Sigmoid colon (tissue), 7 donors: ENCODE measurements around the gene SLC9A9. TPM values are rescaled to one million over a fixed set of nuclear protein-coding genes. Genes with fewer than 3 reads are reported as not detected.

Experiments used
- DNase-seq: peaks from one replicate; pipeline ENCODE4 v3.0.0-alpha.2; 2019
- H3K27ac ChIP-seq, 4 donors: fragments of 200-600 bp; sonication (generic); one replicate each; pipeline ENCODE4 v1.5.1; 2016 to 2019; ENCODE audit warnings: mild to moderate bottlenecking in 1 of 4
- H3K27me3 ChIP-seq, 3 donors: fragments of 200-600 bp; sonication (generic); one replicate each; pipeline ENCODE4 v1.5.1; 2019; ENCODE audit warnings: mild to moderate bottlenecking in 1 of 3
- H3K36me3 ChIP-seq, 4 donors: fragments of 200-600 bp; sonication (generic); one replicate each; pipeline ENCODE4 v1.5.1; 2016 to 2019
- H3K4me1 ChIP-seq, 4 donors: fragments of 200-600 bp; sonication (generic); one replicate each; pipeline ENCODE4 v1.5.1; 2017 to 2019
- H3K4me3 ChIP-seq, 4 donors: fragments of 200-600 bp; sonication (generic); one replicate each; pipeline ENCODE4 v1.5.1; 2017 to 2019; ENCODE audit warnings: mild to moderate bottlenecking in 2 of 4, moderate library complexity in 1 of 4
- H3K9me3 ChIP-seq, 4 donors: fragments of 200-600 bp in 3 of 4; sonication (generic) in 3 of 4; one replicate each; pipeline versions ENCODE4 v1.5.1 to v1.6.1; 2013 to 2019
- CTCF ChIP-seq, 4 experiments: fragments of 450-650 bp in 3 of 4; fragments of 200-600 bp in 1 of 4; IDR thresholded peaks; one replicate each; pipeline ENCODE4 v1.5.1; 2016 to 2019; ENCODE audit warnings: antibody characterized with exemption in 4 of 4, mild to moderate bottlenecking in 3 of 4, moderate library complexity in 2 of 4
- EP300 ChIP-seq, 4 donors: sonication (generic); formaldehyde crosslinking; IDR thresholded peaks; one replicate each; pipeline ENCODE4 v1.6.1; 2017; ENCODE audit warnings: antibody characterized with exemption in 4 of 4
- POLR2A ChIP-seq, 2 donors: fragments of 450-650 bp; IDR thresholded peaks; one replicate each; pipeline ENCODE4 v1.6.1; 2016; ENCODE audit warnings: antibody characterized with exemption in 2 of 2, mild to moderate bottlenecking in 2 of 2, moderate library complexity in 2 of 2
- POLR2AphosphoS5 ChIP-seq, 4 donors: sonication (generic); formaldehyde crosslinking; IDR thresholded peaks; one replicate each; pipeline ENCODE4 v1.6.1; 2017; ENCODE audit warnings: antibody characterized with exemption in 4 of 4
- WGBS, 2 donors: extraction: QIAGEN DNeasy Blood & Tissue Kit; methylation state at CpG; one replicate each; pipeline ENCODE4 v1.1.7; 2013; 5-methylcytosine and 5-hydroxymethylcytosine counted together
- intact Hi-C: fragments of 100-400 bp; cut with DNase I; formaldehyde crosslinking; loops from one replicate; pipeline ENCODE4 v1.15.1; 2023
- polyA plus RNA-seq, 3 donors: library from polyadenylated mRNA; stranded (reverse); fragments of 200-250 nt; gene quantifications; one replicate each; pipeline ENCODE4 v1.2.3, GENCODE V29; 2013
- total RNA-seq, 4 donors: library from RNA; depleted of rRNA; stranded (reverse); fragments of >200 nt; gene quantifications; one replicate each; pipeline ENCODE4 v1.1.0, GENCODE V29; 2016
- donor health status: healthy with polysubstance abuse.
- donor health status: Bipolar disorder and iron deficiency.
- donor health status: healthy.

The SLC9A9 gene
- total and polyA plus RNA-seq, 7 donors: 2.4 to 29.9 (median 18.9) TPM

GRCh38 chr3:143597774-143598652, 250.3 kb downstream of the SLC9A9 start:
- Histone ChIP-seq H3K27me3 (no peaks in the 10 kb centered on the region), H3K36me3 (no peaks in the 10 kb centered on the region), H3K27ac (no peak overlapping the region), H3K4me1 (no peaks in the 10 kb centered on the region), H3K4me3 (no peak overlapping the region), H3K9me3 (no peaks in the 10 kb centered on the region)
- no peak for DNase-seq
- intact Hi-C loops: no loop called here
- 79 to 92% methylated on average over 17 of the region's 17 CpGs for WGBS, 2 donors
- TF ChIP-seq EP300 (IDR thresholded peaks at IDR 0.05): no peak
- TF ChIP-seq POLR2A (IDR thresholded peaks at IDR 0.05): no peak
- no peak for TF ChIP-seq POLR2AphosphoS5 (IDR thresholded peaks at IDR 0.05)
- no peak for TF ChIP-seq CTCF (IDR thresholded peaks at IDR 0.05)

DNA sequence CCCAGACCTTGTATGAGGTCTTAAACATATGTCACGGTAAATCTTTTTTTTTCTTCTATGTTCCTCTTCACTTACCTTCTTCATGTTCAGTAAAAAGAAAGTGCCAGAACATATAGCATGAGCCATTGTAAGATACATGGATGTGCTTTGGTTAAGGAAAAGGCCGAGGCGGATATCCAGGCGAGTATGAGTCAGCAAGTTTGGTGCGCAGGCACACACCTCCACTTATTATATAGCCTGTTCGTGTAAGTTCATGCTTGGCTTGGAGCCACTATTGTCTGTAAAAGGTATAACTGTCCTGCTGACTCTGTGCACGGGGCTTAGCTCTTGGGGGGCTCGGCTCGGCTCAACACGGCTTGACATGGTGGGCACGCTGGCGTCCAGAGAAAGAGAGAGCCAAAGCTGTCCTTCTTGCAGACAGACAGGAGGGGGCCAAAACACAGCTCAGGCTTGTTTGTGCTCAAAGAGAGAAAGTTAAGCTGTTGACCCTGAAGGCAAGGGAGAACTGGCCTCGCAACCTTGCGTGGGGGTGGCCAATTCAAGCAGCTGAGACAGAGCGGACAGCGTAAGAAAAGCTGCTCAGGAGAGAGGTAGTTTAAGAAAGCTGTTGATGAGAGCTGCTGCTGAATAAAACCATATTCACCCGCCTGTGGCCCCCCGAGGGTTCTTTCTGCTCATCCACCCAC, 251.2 kb downstream of the SLC9A9 start:
- no peaks in the 10 kb centered on the region for H3K4me1 ChIP-seq
- 77 to 91% methylated on average over 18 of the region's 18 CpGs for WGBS, 2 donors
- H3K36me3 ChIP-seq: no peaks in the 10 kb centered on the region
- H3K4me3 ChIP-seq: no peak overlapping the region
- no peak for DNase-seq
- intact Hi-C loops: no loop called here
- no peaks in the 10 kb centered on the region for H3K9me3 ChIP-seq
- no peak for TF ChIP-seq POLR2A (IDR thresholded peaks at IDR 0.05)
- no peaks in the 10 kb centered on the region for H3K27me3 ChIP-seq
- H3K27ac ChIP-seq: no peak overlapping the region

DNA sequence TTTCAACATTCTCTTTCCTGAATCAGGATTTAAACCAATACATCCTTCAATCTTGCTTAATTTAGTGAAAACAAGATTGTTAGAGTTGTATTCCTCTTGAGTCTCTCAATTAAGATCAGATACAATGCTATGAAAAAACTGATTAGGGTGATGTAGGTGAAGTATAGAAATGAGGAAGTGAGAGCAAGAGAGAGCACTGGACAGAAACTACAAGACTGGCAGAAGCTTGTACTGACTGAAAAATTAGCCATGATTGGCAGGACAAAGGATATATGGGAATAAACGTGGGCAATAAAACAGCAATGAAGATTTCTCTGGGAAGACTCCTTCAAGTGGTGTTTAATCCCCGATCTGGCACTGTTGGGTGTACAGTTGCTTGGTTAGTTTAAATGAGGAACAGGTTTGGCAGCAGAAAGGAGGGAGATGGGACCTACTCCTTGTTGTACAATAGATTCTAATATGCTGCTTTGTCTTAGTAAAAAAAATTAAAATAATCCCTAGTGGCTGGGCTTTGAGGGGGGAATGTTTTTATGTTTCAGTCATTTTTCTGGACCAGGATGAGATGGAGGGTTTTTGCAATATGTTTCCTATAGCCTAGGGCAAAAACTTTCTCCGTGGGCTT, 252.7 kb downstream of the SLC9A9 start:
- Histone ChIP-seq H3K36me3 (no peaks in the 10 kb centered on the region), H3K9me3 (no peaks in the 10 kb centered on the region), H3K4me3 (no peak overlapping the region), H3K4me1 (no peaks in the 10 kb centered on the region), H3K27me3 (no peaks in the 10 kb centered on the region), H3K27ac (no peak overlapping the region)
- WGBS, 2 donors: 48 to 59% methylated on average over 3 of the region's 3 CpGs
- intact Hi-C loops: no loop called here
- TF ChIP-seq POLR2AphosphoS5 (IDR thresholded peaks at IDR 0.05): no peak
- TF ChIP-seq CTCF (IDR thresholded peaks at IDR 0.05): no peak
- no peak for TF ChIP-seq POLR2A (IDR thresholded peaks at IDR 0.05)
- TF ChIP-seq EP300 (IDR thresholded peaks at IDR 0.05): no peak
- DNase-seq: no peak

- Histone ChIP-seq H3K9me3 (no peaks in the 10 kb centered on the region), H3K4me3 (no peak overlapping the region), H3K27me3 (no peaks in the 10 kb centered on the region), H3K36me3 (no peaks in the 10 kb centered on the region), H3K27ac (no peak overlapping the region), H3K4me1 (no peaks in the 10 kb centered on the region)
- 17 to 62% methylated on average over 3 of the region's 3 CpGs for WGBS, 2 donors
- TF ChIP-seq CTCF (IDR thresholded peaks at IDR 0.05): no peak
- no peak for TF ChIP-seq EP300 (IDR thresholded peaks at IDR 0.05)
- no peak for TF ChIP-seq POLR2A (IDR thresholded peaks at IDR 0.05)
- no peak for TF ChIP-seq POLR2AphosphoS5 (IDR thresholded peaks at IDR 0.05)
- intact Hi-C loops: no loop called here
- no peak for DNase-seq
Measured at GRCh38 chr3:143594206-143594605, 254.1 kb downstream of the SLC9A9 start.

- Histone ChIP-seq H3K9me3 (no peaks in the 10 kb centered on the region), H3K4me1 (peaks cover 0 to 17% (median 9%) of the 10 kb centered on the region in 4 donors), H3K27ac (no peak overlapping the region), H3K27me3 (no peaks in the 10 kb centered on the region), H3K4me3 (no peak overlapping the region), H3K36me3 (no peaks in the 10 kb centered on the region)
- intact Hi-C loops: no loop called here
- no peak for DNase-seq
- 89 to 90% methylated on average over 3 of the region's 3 CpGs for WGBS, 2 donors
- TF ChIP-seq EP300 (IDR thresholded peaks at IDR 0.05) (no peak), POLR2A (IDR thresholded peaks at IDR 0.05) (no peak), CTCF (IDR thresholded peaks at IDR 0.05) (no peak), POLR2AphosphoS5 (IDR thresholded peaks at IDR 0.05) (no peak)
Measured at GRCh38 chr3:143590660-143591059, 257.6 kb downstream of the SLC9A9 start.
